Adrenal gland (tissue), 12 donors: ENCODE data around the gene BACH2. TPM values are rescaled to one million over a fixed set of nuclear protein-coding genes. Genes with fewer than 3 reads are reported as not detected.

Experiments used
- DNase-seq, 7 donors: peaks; one replicate each; pipeline ENCODE4 v3.0.0-alpha.2; 2019 to 2020
- H3K27ac ChIP-seq, 5 donors: fragments of 200-600 bp; sonication (generic) in 4 of 5; 1 replicate in 3 of 5; 2 replicates in 2 of 5; pipeline versions ENCODE4 v1.5.1 to v1.8.0; 2016 to 2020; ENCODE audit warnings: mild to moderate bottlenecking in 1 of 5
- H3K27me3 ChIP-seq: fragments of 200-600 bp; 2 replicates; pipeline ENCODE4 v1.8.0; 2021
- H3K36me3 ChIP-seq, 2 donors: fragments of 200-600 bp; replicated peaks in 1 of 2; 1 replicate in 1 of 2; 2 replicates in 1 of 2; pipeline versions ENCODE4 v1.5.1 to v1.8.0; 2018 to 2022
- H3K4me1 ChIP-seq, 2 donors: fragments of 200-600 bp; replicated peaks in 1 of 2; 1 replicate in 1 of 2; 2 replicates in 1 of 2; pipeline versions ENCODE4 v1.5.1 to v1.8.0; 2018 to 2021
- H3K4me3 ChIP-seq, 4 donors: fragments of 200-600 bp; sonication (generic) in 3 of 4; one replicate each; pipeline ENCODE4 v1.5.1; 2016 to 2018
- H3K9me3 ChIP-seq, 3 donors: fragments of 200-600 bp; sonication (generic) in 1 of 3; replicated peaks in 1 of 3; 1 replicate in 2 of 3; 2 replicates in 1 of 3; pipeline versions ENCODE4 v1.5.1 to v1.8.0; 2016 to 2021
- POLR2A ChIP-seq, 2 donors: fragments of 450-650 bp; IDR thresholded peaks; one replicate each; pipeline ENCODE4 v1.6.1; 2017; ENCODE audit warnings: antibody characterized with exemption in 2 of 2, mild to moderate bottlenecking in 2 of 2, moderate library complexity in 1 of 2
- WGBS, 4 donors: extraction: QIAGEN DNeasy Blood & Tissue Kit in 2 of 4; methylation state at CpG; one replicate each; pipeline versions ENCODE4 v1.1.5 to v1.1.7; 2013 to 2017; 5-methylcytosine and 5-hydroxymethylcytosine counted together
- intact Hi-C, 2 donors: fragments of 100-400 bp; cut with DNase I; formaldehyde crosslinking; loops; one replicate each; pipeline versions ENCODE4 v1.14.1 to v1.15.0; 2022 to 2023
- polyA plus RNA-seq, 3 donors: library from polyadenylated mRNA; stranded (reverse); fragments of 200-250 nt in 2 of 3; fragments of 350-450 nt in 1 of 3; fragmentation: Illumina TruSeq in 1 of 3; extraction: RNeasy Lipid Tissue Mini Kit (QIAGEN cat#74804) in 1 of 3; gene quantifications; one replicate each; pipeline ENCODE4 v1.2.3, GENCODE V29; 2013 to 2014
- total RNA-seq, 9 donors: library from RNA; depleted of rRNA in 4 of 9; stranded (reverse); fragments of >200 nt in 4 of 9; fragments of 120-200 nt in 1 of 9; fragmentation: NEBNext Ultra II Directional in 1 of 9; extraction: Animal tissue kit (Norgen Biotek cat#: 25700) in 1 of 9; gene quantifications; one replicate each; pipeline versions ENCODE4 v1.1.0 to v1.2.4, GENCODE V29; 2013 to 2023
- TF ChIP-seq, protein P1 (sequence below), 6 experiments: fragments of 450-650 bp in 4 of 6; fragments of 200-600 bp in 2 of 6; sonication (generic) in 1 of 6; IDR thresholded peaks; 1 replicate in 5 of 6; 2 replicates in 1 of 6; pipeline versions ENCODE4 v1.5.1 to v1.8.0; 2016 to 2021; ENCODE audit warnings: antibody characterized with exemption in 6 of 6, mild to moderate bottlenecking in 2 of 6, moderate library complexity in 1 of 6
- donor health status: healthy with polysubstance abuse.
- donor health status: Bipolar disorder and iron deficiency.
- donor health status: DM: yes; HTN: yes; CAD: no.
- donor health status: DM: no; HTN: no; CAD: no.
- donor health status: DM: no; HTN: no; CAD: no.
- donor health status: DM: yes; HTN: yes; CAD: no.

Gene BACH2
- total and polyA plus RNA-seq, 12 donors = 0.08 to 2.9 (median 0.83) TPM

DNA sequence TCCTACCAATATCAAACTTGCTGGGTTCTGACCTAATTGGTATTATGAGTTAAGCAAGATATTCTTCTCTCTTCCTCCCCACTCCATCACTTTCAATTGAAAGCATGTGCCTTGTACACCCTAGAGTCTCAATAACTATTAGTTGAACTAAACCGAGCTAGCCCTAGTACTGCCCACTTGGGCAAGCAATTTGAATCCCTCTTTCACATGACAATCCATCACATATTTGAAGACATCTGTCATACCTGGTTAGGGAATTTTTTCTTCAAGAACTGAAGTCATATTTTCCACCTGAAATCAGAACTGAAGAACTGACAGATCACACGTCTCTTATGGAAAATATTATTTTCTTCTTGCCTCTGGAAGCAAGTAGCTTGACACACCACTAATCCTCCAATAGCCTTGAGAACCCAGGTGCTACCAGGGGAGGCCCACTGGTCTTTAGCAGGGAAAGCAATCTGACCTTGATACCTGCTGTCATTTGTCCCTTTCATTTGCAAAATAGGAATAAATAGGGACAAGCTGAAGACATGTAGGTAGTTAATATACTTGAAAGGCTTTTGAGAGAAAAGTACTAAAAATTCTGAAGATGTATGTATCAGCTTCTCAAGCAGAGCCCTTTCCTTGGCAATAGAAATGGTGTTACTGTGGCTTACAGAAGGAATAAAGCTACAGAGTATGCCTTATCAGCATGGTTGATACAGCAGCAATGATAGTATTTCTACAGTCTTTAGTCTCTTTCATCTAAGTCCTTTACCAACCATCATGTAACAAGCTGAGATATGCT lies 331.0 kb downstream of the BACH2 start:
- intact Hi-C loops = no loop called here

DNA sequence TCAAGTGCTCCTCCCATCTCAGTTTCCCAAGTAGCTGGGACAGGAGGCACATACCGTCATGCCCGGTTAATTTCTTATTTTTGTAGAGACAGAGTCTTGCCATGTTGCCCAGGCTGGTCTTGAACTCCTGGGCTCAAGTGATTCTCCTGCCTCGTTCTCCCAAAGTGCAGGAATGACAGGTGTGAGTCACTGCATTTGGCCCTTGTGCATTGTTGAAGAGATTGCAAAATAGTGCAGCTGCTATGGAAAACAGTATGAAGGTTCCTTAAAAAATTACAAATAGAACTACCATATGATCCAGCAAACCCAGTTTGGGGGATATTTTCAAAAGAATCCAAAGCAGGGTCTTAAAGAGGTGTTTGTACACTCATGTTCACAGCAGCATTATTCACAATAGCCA lies 333.3 kb downstream of the BACH2 start:
- Histone ChIP-seq H3K27me3 (no peaks in the 10 kb centered on the region), H3K9me3 (no peaks in the 10 kb centered on the region), H3K4me1 (no peaks in the 10 kb centered on the region), H3K27ac (no peak overlapping the region), H3K36me3 (no peaks in the 10 kb centered on the region), H3K4me3 (no peak overlapping the region)
- DNase-seq = no peak
- 75 to 83% (median 81%) methylated on average over 3 of the region's 3 CpGs for WGBS, 4 donors
- intact Hi-C loops = no loop called here
- no peak for TF ChIP-seq POLR2A (IDR thresholded peaks at IDR 0.05)
- TF ChIP-seq, protein P1, sequence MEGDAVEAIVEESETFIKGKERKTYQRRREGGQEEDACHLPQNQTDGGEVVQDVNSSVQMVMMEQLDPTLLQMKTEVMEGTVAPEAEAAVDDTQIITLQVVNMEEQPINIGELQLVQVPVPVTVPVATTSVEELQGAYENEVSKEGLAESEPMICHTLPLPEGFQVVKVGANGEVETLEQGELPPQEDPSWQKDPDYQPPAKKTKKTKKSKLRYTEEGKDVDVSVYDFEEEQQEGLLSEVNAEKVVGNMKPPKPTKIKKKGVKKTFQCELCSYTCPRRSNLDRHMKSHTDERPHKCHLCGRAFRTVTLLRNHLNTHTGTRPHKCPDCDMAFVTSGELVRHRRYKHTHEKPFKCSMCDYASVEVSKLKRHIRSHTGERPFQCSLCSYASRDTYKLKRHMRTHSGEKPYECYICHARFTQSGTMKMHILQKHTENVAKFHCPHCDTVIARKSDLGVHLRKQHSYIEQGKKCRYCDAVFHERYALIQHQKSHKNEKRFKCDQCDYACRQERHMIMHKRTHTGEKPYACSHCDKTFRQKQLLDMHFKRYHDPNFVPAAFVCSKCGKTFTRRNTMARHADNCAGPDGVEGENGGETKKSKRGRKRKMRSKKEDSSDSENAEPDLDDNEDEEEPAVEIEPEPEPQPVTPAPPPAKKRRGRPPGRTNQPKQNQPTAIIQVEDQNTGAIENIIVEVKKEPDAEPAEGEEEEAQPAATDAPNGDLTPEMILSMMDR (IDR thresholded peaks at IDR 0.05) = no peak

More for the DNA sequence above, 331.0 kb downstream of the BACH2 start:
- no peaks in the 10 kb centered on the region for H3K4me1 ChIP-seq
- H3K9me3 ChIP-seq = no peaks in the 10 kb centered on the region
- H3K36me3 ChIP-seq = no peaks in the 10 kb centered on the region
- WGBS, 4 donors = 79 to 89% (median 86%) methylated on average over 2 of the region's 2 CpGs
- H3K27ac ChIP-seq = no peak overlapping the region
- H3K4me3 ChIP-seq = no peak overlapping the region
- TF ChIP-seq, protein P1 (IDR thresholded peaks at IDR 0.05) = no peak
- TF ChIP-seq POLR2A (IDR thresholded peaks at IDR 0.05) = no peak
- DNase-seq = no peak
- H3K27me3 ChIP-seq = no peaks in the 10 kb centered on the region

DNA sequence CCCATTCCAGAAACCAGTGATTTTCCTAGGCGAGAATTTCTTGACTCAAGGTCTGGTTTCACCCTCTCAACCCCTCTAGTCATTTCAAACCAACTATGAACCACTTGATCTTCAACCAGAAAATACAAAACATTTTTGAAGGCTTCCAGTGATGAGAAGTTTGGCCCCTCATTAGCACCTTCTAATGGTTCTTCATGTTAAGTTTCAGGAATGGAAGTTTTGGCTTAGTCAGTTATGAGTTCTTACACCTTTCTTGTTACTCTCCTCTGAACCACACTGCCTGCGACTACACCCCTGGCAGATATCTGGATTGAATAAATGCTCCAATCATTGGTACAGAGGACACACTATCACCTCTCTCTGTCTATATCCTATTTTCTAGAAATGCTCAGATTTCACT lies 335.2 kb downstream of the BACH2 start:
- H3K9me3 ChIP-seq = no peaks in the 10 kb centered on the region
- H3K4me3 ChIP-seq = no peak overlapping the region
- no peak for DNase-seq
- H3K27me3 ChIP-seq = no peaks in the 10 kb centered on the region
- no peaks in the 10 kb centered on the region for H3K4me1 ChIP-seq
- H3K27ac ChIP-seq = no peak overlapping the region
- TF ChIP-seq, protein P1 (IDR thresholded peaks at IDR 0.05) = no peak
- TF ChIP-seq POLR2A (IDR thresholded peaks at IDR 0.05) = no peak
- intact Hi-C loops = no loop called here
- no peaks in the 10 kb centered on the region for H3K36me3 ChIP-seq
- WGBS, 4 donors = 92 to 96% (median 95%) methylated on average over 2 of the region's 2 CpGs

DNA sequence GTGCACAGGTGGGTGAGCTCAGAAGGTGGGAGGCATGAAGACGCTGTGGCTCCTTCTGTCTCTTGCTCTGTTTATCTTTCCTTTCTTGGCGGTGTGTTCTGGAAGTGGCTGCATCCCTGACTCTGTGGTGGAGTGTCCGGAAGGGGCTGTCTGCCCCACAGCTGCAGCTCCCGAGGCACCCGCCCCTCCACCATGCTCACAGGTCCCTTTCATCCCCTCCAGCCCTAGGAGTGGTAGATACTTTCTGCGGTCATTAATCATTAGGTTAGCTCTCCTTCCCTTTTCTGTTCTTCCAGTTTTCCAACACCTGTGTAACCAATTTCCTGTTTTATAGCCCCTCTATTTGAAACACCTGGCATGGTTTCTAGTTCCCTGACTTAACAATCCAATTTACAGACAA lies 336.8 kb downstream of the BACH2 start:
- intact Hi-C loops = no loop called here
- Histone ChIP-seq H3K27me3 (no peaks in the 10 kb centered on the region), H3K4me3 (no peak overlapping the region), H3K4me1 (no peaks in the 10 kb centered on the region), H3K36me3 (no peaks in the 10 kb centered on the region), H3K9me3 (no peaks in the 10 kb centered on the region), H3K27ac (no peak overlapping the region)
- TF ChIP-seq POLR2A (IDR thresholded peaks at IDR 0.05) = no peak
- TF ChIP-seq, protein P1 (IDR thresholded peaks at IDR 0.05) = no peak
- DNase-seq = no peak
- 84 to 91% (median 89%) methylated on average over 6 of the region's 6 CpGs for WGBS, 4 donors
